Skin of body (tissue), 2 donors: ENCODE measurements around the gene RPL19. TPM values are rescaled to one million over a fixed set of nuclear protein-coding genes. Genes with fewer than 3 reads are reported as not detected.

Experiments
- DNase-seq: peaks from one replicate; lab custom pipeline; 2025; lab: John Stamatoyannopoulos, UW
- total RNA-seq: library from RNA; depleted of rRNA; stranded (reverse); fragments of >200 nt; gene quantifications from one replicate; pipeline ENCODE4 v1.2.3, GENCODE V29; 2014

Gene RPL19
- total RNA-seq, 1 donor from 2014 or later: 1,319 TPM

DNA sequence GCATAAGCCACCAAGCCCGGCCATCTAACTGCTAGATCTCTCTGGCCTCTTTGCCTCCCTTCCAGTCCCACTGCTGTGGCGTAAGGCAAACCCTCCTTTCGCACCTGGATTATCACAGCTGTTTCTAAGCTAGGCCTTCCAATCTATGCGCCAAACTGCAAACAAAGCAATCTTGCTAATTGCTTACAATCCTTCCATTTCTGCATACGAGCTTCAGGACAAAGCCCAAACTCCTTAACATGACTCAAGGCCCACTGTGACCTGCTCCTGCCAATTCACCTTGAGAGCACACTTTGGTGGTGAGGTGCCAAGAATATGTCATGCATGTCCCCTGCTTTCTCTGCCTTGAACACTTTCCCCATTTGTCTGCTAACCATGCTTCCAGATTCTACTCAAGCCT lies 28.1 kb upstream of the RPL19 start:
- no peak for DNase-seq

DNA sequence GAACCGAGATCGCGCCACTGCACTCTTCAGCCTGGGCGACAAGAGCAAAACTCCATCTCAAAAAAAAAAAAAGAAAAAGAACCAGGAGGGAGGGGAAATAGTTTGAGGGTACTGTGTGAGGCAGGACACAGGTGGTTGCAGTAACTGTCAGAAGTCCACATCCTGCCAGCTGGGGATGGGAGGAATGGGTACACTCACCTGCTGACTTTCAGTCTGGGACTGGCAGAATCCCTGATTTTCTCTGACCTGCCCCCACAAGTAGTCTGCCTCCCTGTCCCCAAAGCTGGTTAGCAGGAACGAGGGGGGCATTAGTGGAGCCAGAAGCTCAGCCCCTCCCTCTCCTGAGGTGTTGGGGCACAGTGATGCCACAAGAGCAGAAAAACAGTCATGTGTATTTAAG lies 27.0 kb upstream of the RPL19 start:
- no peak for DNase-seq

DNA sequence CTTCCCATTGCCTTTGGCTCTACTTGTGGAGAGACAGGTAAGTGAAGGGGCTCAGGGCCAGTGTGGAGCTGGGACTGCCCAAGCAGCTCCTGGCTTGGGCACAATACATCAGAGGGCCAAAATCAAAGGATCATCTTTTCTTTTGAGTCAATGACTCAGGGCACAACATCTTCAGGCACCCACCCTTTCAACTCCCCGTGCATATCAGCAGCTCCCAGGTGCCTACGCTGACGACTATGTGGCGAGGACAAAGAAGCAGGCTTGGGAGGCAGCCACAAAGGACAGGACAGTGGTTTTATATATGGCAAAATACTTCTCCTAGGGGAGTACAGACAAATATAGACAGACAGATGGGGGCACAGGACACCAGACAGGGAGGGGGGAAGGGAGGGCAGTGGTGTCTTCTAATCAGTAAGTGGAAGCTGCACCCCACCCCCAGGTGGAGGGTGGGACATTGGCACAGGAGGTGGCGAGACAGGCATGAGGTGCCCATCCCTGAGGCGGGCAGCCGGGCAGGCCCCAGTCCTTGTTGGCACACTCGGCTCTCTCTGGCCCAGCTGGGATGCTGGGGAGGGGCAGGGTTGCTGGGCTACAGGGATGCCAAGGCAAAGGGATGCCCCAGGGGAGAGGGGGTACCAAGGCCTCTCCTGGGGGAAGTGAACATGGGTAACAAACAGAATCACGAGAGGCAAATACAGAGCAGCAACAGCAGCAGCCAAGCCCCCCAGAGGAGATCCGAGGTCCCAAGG lies 26.4 kb upstream of the RPL19 start:
- no peak for DNase-seq

DNA sequence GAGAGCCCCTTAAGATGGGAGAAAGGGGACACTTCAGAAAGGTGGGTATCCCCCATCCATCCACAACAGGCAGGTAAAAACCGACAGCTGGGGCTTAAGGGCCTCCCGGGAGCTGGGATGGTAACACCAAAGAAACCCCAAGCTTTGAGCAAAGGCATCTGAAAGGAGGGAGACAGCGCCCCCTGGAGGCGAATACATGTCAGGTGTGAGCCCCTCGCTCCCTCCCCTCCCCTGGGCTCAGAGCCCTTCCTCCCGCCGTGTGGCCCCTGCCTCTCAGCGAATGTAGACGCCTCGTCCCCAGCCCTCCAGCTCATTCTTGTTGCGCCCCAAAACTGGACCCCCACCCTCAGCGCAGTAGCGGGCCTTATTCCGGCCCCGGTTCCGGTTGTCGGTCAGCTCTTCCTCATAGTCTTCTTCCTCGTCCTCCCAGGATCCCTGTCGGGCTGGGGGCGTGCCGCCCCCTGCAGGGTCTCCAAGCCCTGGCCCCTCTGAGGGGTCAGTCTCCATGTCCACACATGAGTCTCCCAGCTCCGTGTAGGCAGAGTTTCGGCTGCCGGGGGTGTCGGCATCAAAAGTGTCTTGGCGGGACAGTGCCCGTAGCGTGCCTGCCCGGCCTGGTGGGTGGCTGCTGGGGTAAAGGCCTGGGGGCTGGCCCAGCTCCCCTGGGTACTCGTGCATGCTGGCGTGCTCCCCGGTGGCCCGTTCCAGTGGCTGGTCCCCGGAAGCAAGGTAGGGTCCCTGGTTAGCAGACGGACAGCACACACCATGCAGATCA lies 25.0 kb upstream of the RPL19 start:
- no peak for DNase-seq

DNA sequence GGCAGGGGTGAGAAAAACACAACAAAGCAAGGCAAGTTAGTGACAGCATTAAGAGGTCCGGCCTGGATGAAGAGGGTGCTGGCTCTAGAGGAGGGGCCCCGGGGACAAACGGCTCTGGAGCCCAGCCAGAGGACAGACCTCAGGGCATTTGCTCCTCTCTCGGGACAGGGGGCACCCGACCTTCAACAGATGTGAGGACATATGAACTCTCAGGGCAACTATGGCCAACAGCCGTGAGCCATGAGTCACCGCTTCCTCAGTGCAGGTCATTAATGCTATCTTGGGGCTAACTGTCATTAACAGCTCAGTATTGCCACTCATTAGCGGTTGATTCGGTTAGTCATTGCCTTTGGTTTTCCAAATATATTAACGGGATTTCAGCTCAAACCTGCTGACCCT lies 24.4 kb upstream of the RPL19 start:
- DNase-seq: no peak

DNA sequence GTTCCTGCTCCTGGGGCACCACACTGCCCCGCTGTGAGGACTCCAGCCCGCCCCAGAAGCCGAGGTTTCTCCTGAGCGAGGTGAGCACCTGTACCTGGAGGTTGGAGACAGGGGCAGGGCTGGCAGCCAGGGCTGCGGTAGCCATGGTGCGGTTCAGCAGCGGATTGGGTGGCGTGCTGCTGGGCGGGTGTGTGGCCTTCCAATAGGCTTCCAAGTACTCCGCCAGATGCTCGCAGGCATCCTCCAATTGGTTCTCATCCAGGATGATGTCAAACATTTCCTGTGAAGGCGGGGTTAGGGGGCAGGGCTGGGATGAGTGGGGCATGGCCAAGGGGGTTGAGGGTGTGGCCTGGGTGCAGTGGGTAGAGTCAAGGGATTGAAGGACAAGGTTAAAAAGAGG lies 22.8 kb upstream of the RPL19 start:
- DNase-seq: no peak

DNA sequence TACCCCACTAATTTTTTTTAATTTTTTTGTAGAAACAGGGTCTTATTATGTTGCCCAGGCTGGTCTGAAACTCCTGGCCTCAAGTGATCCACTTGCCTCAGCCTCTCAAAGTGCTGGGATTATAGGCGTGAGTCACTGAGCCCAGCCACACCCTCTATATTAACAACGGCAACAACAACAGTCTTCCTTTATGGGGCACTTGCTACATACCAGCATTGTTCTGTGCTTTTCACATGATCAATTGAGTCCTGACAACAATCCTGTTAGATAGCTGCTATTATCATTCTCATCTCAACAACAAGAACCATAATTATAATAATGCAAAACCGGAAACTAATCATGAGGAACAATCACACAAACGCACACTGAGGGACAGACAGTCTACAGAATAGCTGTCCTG lies 21.5 kb upstream of the RPL19 start:
- no peak for DNase-seq

DNA sequence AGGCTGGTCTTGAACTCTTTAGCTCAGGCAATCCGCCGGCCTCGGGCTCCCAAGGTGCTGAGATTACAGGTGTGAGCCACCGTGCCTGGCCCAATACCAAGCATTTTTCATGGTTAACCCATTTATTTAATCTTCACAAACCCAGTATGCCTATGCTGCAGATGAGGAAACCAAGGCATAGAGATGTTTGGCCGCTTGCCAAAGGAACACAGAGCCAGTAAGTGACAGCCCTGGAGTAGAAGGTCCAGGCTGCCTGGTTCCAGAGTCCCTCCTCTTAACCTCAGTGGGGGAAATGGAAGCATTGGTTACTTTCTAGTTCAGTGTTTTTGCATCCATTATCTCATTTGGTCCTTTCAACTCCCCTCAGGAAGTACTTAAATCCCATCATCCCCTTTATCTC lies 18.8 kb upstream of the RPL19 start:
- no peak for DNase-seq

DNA sequence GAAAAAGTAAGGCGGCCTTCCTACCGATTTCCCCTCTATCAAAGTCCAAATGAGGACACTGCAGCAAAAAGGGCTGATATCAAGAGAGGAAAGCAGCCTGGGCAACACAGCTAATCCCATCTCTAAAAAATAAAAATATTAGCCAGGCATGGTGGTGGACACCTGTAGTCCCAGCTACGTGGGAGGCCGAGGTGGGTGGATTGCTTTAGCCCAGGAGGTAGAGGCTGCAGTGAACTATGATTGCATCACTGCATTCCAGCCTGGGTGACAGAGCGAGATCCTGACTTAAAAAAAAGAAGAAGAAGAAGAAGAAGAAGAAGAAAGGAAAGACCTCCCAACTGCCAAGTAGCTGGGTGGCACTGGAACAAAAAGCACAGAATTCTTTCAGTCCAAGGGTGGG lies 17.0 kb upstream of the RPL19 start:
- no peak for DNase-seq

DNA sequence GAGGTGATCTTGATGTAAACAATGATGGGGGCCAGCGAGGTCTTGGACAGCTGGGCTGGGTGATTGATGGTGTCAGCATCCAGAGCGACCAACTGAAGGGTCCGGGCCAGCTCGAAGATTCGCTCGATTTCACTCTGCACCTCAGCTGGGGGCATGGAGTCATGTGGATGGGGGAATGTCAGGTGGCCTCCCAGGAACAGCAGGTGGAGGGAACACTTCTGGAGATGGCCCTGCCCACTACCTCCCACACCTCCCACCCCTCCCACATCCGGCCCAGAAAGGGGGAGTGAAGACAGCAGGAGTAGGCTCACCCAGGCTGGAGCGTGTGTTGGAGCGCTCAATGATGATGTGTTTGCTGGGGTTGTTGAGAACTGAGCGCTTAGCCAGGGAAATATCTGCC lies 16.4 kb upstream of the RPL19 start:
- DNase-seq: no peak

DNA sequence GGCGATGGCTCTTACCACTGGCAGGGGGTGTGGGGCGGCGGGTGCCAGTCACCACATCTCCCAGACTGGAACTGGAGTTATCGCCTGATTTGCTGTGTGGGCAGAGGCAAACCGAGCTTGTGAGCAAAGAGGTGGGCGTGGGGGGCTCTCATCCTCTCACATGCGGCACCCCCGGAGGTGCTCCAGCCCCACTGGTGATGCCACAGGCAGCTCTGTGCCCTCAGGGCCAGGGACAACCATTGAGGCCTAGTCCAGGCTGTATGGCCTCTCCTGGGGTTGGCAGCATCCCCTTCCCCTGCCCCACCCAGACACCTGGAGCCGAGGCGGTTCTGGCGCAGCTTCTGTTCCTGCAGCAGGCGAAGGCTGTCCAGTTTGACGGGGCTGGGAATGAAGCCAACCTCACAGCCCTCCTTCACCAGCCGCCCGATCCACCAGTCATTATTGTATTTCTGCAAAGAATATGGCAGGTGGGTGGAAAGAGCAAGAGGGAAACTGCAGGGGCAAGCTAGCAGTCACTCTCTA lies 13.5 kb upstream of the RPL19 start:
- DNase-seq: no peak

DNA sequence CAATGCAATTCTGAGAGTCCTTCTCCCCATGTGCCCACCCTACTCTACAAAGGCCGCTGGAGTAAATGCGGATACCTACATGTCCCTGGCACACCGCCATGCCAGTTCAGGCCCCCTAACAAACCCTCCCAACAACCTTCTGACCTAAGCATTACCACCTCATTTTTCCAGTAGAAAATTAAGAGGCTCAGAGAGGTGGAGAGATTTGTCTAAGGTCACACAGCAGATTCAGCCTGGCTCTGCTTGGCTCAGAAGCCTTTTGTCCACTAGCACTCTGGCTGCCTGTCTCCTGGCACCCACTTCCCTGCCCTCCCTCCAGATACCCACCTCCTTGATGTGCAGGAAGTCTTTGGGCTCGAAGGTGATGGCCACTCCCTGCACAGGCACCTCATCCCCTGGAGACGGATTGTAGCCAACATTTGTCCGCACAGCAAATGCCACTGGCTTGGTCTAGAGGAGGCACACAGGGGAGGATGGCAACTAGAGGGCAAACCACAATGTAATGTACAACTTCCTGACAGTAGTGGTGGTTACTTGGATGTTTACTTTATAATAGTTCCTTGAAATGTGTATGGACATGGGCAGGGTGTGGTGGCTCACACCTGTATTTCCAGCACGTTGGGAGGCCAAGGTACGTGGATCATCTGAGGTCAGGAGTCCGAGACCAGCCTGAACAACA lies 12.8 kb upstream of the RPL19 start:
- DNase-seq: no peak

DNA sequence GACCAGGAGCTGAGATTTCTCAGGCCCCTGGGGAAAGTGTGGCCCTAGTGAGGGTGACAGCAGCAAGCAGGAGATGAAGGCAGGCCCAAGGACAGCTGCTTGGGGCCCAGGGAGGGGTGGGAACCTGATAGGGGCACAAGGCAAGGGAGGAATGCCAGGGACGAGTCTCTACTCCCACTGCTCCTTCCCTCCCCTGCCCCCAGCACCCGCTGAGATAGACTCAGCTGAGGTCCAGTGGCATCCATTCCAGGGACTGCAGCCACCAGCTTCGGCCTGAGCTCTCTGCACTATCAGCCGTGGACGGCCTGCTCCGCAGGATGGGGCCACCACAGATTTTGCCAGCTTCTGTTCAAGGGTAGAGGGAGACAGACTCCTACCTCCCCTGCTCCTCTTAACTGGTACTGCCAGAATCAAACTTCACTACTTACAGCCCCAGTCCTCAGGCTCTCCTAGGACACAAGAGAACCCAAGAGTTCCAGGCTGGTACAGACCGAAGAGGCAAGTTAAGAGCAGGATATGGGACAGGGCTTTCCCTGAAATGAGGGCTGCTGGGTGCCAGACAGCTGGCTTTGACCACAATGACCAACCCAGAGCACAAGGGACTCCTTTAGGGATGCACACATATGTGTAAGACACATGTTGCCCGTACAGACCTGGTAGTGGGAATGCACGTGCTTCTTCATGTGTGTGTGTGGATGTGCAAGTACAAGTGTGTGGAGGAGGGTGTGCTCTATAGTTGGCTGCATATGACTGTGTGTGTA lies 8.2 kb upstream of the RPL19 start:
- no peak for DNase-seq

DNA sequence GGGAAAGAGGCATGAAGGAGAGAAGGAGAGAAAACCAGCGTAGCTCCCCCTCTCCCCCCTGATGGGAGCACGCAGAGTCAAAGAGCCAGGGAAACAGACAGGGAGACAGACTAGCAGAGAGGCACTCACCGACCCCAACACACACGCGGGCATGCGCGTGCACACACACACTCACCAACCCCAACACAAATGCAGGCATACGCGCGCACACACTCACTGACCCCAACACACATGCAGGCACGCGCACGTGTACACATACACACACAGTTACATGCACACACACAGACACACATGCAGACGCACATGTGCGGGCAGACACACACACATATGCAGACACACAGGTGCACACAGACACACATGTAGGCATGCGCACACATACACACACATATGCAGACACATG lies 7.2 kb upstream of the RPL19 start:
- DNase-seq: no peak

DNA sequence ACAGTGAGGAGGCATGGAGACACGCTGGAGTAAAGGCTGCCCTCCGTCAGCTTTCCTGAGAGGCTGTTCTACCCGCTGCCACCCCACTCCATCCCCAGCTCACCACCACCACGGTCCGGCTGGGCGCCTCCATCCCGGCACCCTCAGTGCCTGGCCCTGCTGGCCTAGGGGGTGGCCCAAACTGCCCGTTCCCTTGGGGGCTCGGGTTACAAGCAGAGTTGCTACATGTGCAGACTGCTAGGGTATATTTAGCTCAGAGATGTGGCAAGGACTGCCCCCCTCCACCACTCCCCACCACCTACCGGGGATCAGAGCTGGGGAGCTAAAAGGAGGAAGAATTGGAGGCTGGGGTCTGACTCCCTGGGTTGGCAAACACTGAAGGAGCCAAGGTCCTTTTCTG lies 6.7 kb upstream of the RPL19 start:
- DNase-seq: no peak

DNA sequence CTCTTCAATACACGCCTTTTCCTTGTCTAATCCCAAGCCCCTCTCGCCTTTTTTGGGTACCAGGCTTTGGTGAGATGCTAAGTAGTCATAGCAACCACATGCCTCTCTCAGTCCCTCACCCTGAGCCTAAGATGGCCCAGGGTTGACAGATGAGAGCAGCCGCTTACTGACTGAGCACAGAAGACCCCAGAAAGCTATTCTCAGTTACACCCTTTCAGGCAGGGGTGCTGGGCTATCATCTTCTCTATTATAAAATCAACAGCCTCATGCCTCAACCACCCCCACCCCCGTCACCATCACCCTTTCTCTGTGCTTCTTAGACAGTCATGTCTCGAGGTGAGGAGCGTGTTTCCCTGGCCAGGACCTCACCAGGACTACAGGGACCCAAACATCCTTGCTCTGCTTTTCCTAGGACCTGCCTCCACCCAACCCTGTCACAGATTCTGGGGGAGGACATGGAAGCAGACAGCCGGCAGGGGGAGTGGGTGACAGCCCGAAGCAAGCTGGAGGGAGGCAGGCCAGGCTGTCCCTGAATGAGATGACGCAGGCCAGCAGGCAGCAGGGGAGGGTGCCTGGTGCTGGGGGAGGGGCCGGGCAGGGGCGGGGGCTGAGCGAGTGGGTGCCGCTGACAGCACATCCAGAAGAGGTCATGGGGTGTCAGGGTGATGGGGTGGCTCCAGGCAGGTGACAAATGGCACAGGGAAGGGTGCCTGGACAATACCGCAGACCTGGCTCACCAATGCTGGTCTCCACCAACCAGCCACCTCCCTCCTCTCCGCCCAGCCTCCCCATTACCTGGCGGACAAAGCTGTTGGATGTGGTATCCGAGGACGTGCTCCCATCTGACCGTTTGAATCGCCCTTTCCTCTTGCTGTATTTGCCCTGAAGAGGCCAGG lies 5.7 kb upstream of the RPL19 start:
- peak; percentile 21 for DNase-seq

DNA sequence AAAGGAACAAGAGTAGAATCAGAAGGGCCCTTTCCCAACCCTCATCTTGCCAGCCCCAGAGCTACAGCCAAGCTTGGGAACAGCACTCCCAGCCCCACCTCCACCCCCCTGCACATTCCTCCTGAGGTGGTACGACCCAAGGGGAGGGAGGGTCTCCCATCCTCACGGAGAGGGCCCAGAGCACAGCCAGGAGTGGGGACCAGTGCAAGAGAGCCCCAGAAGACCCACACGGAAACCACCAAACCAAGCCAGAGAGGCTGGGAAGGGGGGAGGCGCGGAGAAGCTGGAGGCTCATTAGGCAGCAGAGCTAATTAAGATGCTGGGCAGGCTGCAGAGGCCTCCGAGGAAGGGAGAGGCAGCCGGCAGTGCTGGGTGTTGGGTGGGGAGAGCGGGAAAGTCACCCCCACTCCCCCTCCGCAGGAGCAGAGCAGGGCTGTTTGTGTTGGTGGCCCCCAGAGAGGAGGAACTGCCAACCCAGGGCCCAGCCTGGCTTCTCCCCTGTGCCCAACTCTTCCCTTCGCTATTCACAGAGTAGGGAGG lies 5.0 kb upstream of the RPL19 start:
- no peak for DNase-seq

DNA sequence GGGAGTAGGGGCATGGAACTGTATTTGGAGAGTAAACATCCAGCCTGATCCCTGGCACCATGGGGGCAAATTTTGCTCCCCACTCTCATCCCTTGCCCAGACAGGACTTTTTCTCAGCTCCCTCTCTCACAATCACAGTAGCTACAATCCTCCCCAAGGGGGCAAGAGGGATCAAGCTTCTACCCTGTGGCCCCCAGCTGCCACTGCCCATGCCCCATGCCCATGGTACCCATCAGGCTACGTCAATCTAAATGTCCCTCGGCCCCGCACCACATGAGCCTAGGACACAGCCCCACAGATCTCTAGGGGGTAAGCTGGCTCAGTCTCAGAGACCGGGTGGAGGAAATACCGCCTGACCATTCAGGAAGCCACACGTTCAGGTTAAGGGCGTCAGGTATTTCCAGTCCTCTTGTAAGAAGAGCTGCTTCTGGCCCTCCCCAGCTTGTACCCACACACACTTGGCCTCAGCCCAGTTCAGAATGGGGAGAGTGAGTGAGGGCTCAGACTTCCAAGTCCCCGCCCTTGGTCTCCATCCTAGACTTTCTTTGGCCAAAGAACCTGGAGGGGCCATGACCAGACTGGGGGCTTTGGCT lies 4.4 kb upstream of the RPL19 start:
- no peak for DNase-seq

DNA sequence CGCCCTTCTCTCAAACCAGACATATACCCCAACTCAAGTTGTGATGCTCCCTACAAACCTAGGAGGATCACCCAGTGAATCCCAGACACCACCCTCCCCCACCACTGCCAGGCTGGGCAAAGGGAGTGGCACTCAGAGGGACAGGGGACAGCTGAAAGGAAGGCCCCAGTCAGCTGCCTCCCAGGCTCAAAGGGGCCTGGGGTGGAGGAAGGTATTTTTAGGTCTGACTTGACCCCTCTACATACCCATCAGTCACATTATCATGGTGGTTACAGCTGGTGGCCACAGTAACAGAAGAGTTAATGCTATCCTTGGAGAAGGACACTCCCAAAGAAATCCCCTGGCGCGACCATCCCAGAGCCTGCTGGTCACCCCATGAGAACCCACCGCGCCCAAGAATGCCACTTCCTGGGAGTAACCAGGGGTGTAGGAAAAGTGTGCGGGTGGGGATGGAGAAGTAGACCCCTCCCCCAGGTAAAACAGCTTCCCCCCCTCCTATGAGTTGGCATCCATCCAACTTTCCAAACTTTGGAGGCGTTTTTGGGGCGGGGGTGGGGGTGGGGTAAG lies 3.8 kb upstream of the RPL19 start:
- no peak for DNase-seq
